ENCODE measurements around the gene SMIM8. TPM values are rescaled to one million over a fixed set of nuclear protein-coding genes. Genes with fewer than 3 reads are reported as not detected.

SMIM8 gene
- polyA plus RNA-seq = 1 to 10 TPM; 2.8 to 4.0 TPM

- H3K9me3 ChIP-seq (ENCODE audit: control insufficient read depth in 2 of 2, insufficient read depth in 1 of 2, low read depth in 1 of 2, low read length in 1 of 2) = no peaks in the 10 kb centered on the region
- WGBS, 2 donors = 0 to 1% methylated on average over 45 to 60 of the region's 60 CpGs
- no peaks in the 10 kb centered on the region for H3K36me3 ChIP-seq (ENCODE audit: control insufficient read depth in 2 of 2, insufficient read depth in 2 of 2, low read length in 1 of 2)
- no peaks in the 10 kb centered on the region for H3K27me3 ChIP-seq (ENCODE audit: control insufficient read depth in 1 of 2, insufficient read depth in 2 of 2, low read length in 2 of 2)
- H3K4me3 ChIP-seq (ENCODE audit: low read depth in 1 of 2, low read length in 2 of 2) = peak within 1 kb of the TSS; percentile 83 to 92
- peak within 1 kb of the TSS; percentile 58 to 72 for H3K27ac ChIP-seq (ENCODE audit: low read depth in 2 of 2, low read length in 1 of 2)
- H3K4me1 ChIP-seq (ENCODE audit: control insufficient read depth in 2 of 2, insufficient read depth in 2 of 2, low read length in 1 of 2) = no peaks in the 10 kb centered on the region
Measured at GRCh38 chr6:87322304-87323212, at the start of gene SMIM8. TSS of gene SMIM8 (plus strand) at chr6:87322588. CDS start at chr6:87337032, 14,444 bp downstream.

GRCh38 chr6:87274660-87275274 lies 47.6 kb upstream of the SMIM8 start:
- H3K4me3 ChIP-seq (ENCODE audit: low read depth in 1 of 2, low read length in 2 of 2) = no peak overlapping the region
- H3K27ac ChIP-seq (ENCODE audit: low read depth in 2 of 2, low read length in 1 of 2) = no peak overlapping the region
- no peaks in the 10 kb centered on the region for H3K36me3 ChIP-seq (ENCODE audit: control insufficient read depth in 2 of 2, insufficient read depth in 2 of 2, low read length in 1 of 2)
- no peaks in the 10 kb centered on the region for H3K9me3 ChIP-seq (ENCODE audit: control insufficient read depth in 2 of 2, insufficient read depth in 1 of 2, low read depth in 1 of 2, low read length in 1 of 2)
- no peaks in the 10 kb centered on the region for H3K27me3 ChIP-seq (ENCODE audit: control insufficient read depth in 1 of 2, insufficient read depth in 2 of 2, low read length in 2 of 2)
- 56 to 77% methylated on average over 7 of the region's 7 CpGs for WGBS, 2 donors
- no peaks in the 10 kb centered on the region for H3K4me1 ChIP-seq (ENCODE audit: control insufficient read depth in 2 of 2, insufficient read depth in 2 of 2, low read length in 1 of 2)

- WGBS, 2 donors = 46 to 59% methylated on average over 1 of the region's 1 CpG
- Histone ChIP-seq H3K4me1 (ENCODE audit: control insufficient read depth in 2 of 2, insufficient read depth in 2 of 2, low read length in 1 of 2) (no peaks in the 10 kb centered on the region), H3K27ac (ENCODE audit: low read depth in 2 of 2, low read length in 1 of 2) (no peak overlapping the region), H3K9me3 (ENCODE audit: control insufficient read depth in 2 of 2, insufficient read depth in 1 of 2, low read depth in 1 of 2, low read length in 1 of 2) (no peaks in the 10 kb centered on the region), H3K36me3 (ENCODE audit: control insufficient read depth in 2 of 2, insufficient read depth in 2 of 2, low read length in 1 of 2) (no peaks in the 10 kb centered on the region), H3K27me3 (ENCODE audit: control insufficient read depth in 1 of 2, insufficient read depth in 2 of 2, low read length in 2 of 2) (no peaks in the 10 kb centered on the region), H3K4me3 (ENCODE audit: low read depth in 1 of 2, low read length in 2 of 2) (no peak overlapping the region)
Measured at GRCh38 chr6:87276624-87277023, 45.8 kb upstream of the SMIM8 start.

- Histone ChIP-seq H3K4me3 (ENCODE audit: low read depth in 1 of 2, low read length in 2 of 2) (no peak overlapping the region), H3K9me3 (ENCODE audit: control insufficient read depth in 2 of 2, insufficient read depth in 1 of 2, low read depth in 1 of 2, low read length in 1 of 2) (no peaks in the 10 kb centered on the region), H3K4me1 (ENCODE audit: control insufficient read depth in 2 of 2, insufficient read depth in 2 of 2, low read length in 1 of 2) (no peaks in the 10 kb centered on the region), H3K27ac (ENCODE audit: low read depth in 2 of 2, low read length in 1 of 2) (no peak overlapping the region), H3K27me3 (ENCODE audit: control insufficient read depth in 1 of 2, insufficient read depth in 2 of 2, low read length in 2 of 2) (no peaks in the 10 kb centered on the region), H3K36me3 (ENCODE audit: control insufficient read depth in 2 of 2, insufficient read depth in 2 of 2, low read length in 1 of 2) (no peaks in the 10 kb centered on the region)
Measured at GRCh38 chr6:87277123-87277522, 45.3 kb upstream of the SMIM8 start.

- Histone ChIP-seq H3K27ac (ENCODE audit: low read depth in 2 of 2, low read length in 1 of 2) (no peak overlapping the region), H3K27me3 (ENCODE audit: control insufficient read depth in 1 of 2, insufficient read depth in 2 of 2, low read length in 2 of 2) (no peaks in the 10 kb centered on the region), H3K4me1 (ENCODE audit: control insufficient read depth in 2 of 2, insufficient read depth in 2 of 2, low read length in 1 of 2) (no peaks in the 10 kb centered on the region), H3K36me3 (ENCODE audit: control insufficient read depth in 2 of 2, insufficient read depth in 2 of 2, low read length in 1 of 2) (no peaks in the 10 kb centered on the region), H3K4me3 (ENCODE audit: low read depth in 1 of 2, low read length in 2 of 2) (no peak overlapping the region), H3K9me3 (ENCODE audit: control insufficient read depth in 2 of 2, insufficient read depth in 1 of 2, low read depth in 1 of 2, low read length in 1 of 2) (no peaks in the 10 kb centered on the region)
- 54 to 56% methylated on average over 2 of the region's 2 CpGs for whole genome bisulfite sequencing, 2 donors
Measured at GRCh38 chr6:87279196-87279595, 43.2 kb upstream of the SMIM8 start.

- WGBS, 2 donors = 67 to 69% methylated on average over 1 of the region's 1 CpG
- no peaks in the 10 kb centered on the region for H3K27me3 ChIP-seq (ENCODE audit: control insufficient read depth in 1 of 2, insufficient read depth in 2 of 2, low read length in 2 of 2)
- H3K36me3 ChIP-seq (ENCODE audit: control insufficient read depth in 2 of 2, insufficient read depth in 2 of 2, low read length in 1 of 2) = no peaks in the 10 kb centered on the region
- H3K9me3 ChIP-seq (ENCODE audit: control insufficient read depth in 2 of 2, insufficient read depth in 1 of 2, low read depth in 1 of 2, low read length in 1 of 2) = no peaks in the 10 kb centered on the region
- H3K4me1 ChIP-seq (ENCODE audit: control insufficient read depth in 2 of 2, insufficient read depth in 2 of 2, low read length in 1 of 2) = no peaks in the 10 kb centered on the region
- H3K27ac ChIP-seq (ENCODE audit: low read depth in 2 of 2, low read length in 1 of 2) = no peak overlapping the region
- no peak overlapping the region for H3K4me3 ChIP-seq (ENCODE audit: low read depth in 1 of 2, low read length in 2 of 2)
Measured at GRCh38 chr6:87281426-87281825, 41.0 kb upstream of the SMIM8 start.

GRCh38 chr6:87282743-87283142 lies 39.6 kb upstream of the SMIM8 start:
- Histone ChIP-seq H3K9me3 (ENCODE audit: control insufficient read depth in 2 of 2, insufficient read depth in 1 of 2, low read depth in 1 of 2, low read length in 1 of 2) (no peaks in the 10 kb centered on the region), H3K4me3 (ENCODE audit: low read depth in 1 of 2, low read length in 2 of 2) (no peak overlapping the region), H3K27ac (ENCODE audit: low read depth in 2 of 2, low read length in 1 of 2) (no peak overlapping the region), H3K4me1 (ENCODE audit: control insufficient read depth in 2 of 2, insufficient read depth in 2 of 2, low read length in 1 of 2) (no peaks in the 10 kb centered on the region), H3K36me3 (ENCODE audit: control insufficient read depth in 2 of 2, insufficient read depth in 2 of 2, low read length in 1 of 2) (no peaks in the 10 kb centered on the region), H3K27me3 (ENCODE audit: control insufficient read depth in 1 of 2, insufficient read depth in 2 of 2, low read length in 2 of 2) (no peaks in the 10 kb centered on the region)
- WGBS, 2 donors = 76 to 77% methylated on average over 1 of the region's 1 CpG

GRCh38 chr6:87283461-87283860 lies 38.9 kb upstream of the SMIM8 start:
- Histone ChIP-seq H3K9me3 (ENCODE audit: control insufficient read depth in 2 of 2, insufficient read depth in 1 of 2, low read depth in 1 of 2, low read length in 1 of 2) (no peaks in the 10 kb centered on the region), H3K4me3 (ENCODE audit: low read depth in 1 of 2, low read length in 2 of 2) (no peak overlapping the region), H3K4me1 (ENCODE audit: control insufficient read depth in 2 of 2, insufficient read depth in 2 of 2, low read length in 1 of 2) (no peaks in the 10 kb centered on the region), H3K27ac (ENCODE audit: low read depth in 2 of 2, low read length in 1 of 2) (no peak overlapping the region), H3K36me3 (ENCODE audit: control insufficient read depth in 2 of 2, insufficient read depth in 2 of 2, low read length in 1 of 2) (no peaks in the 10 kb centered on the region), H3K27me3 (ENCODE audit: control insufficient read depth in 1 of 2, insufficient read depth in 2 of 2, low read length in 2 of 2) (no peaks in the 10 kb centered on the region)
- WGBS, 2 donors = 80 to 81% methylated on average over 3 of the region's 3 CpGs

GRCh38 chr6:87287251-87287650 lies 35.1 kb upstream of the SMIM8 start:
- no peaks in the 10 kb centered on the region for H3K36me3 ChIP-seq (ENCODE audit: control insufficient read depth in 2 of 2, insufficient read depth in 2 of 2, low read length in 1 of 2)
- WGBS, 2 donors = 82 to 83% methylated on average over 2 of the region's 2 CpGs

More at GRCh38 chr6:87287251-87287650, 35.1 kb upstream of the SMIM8 start:
- Histone ChIP-seq H3K4me3 (ENCODE audit: low read depth in 1 of 2, low read length in 2 of 2) (no peak overlapping the region), H3K27me3 (ENCODE audit: control insufficient read depth in 1 of 2, insufficient read depth in 2 of 2, low read length in 2 of 2) (no peaks in the 10 kb centered on the region), H3K27ac (ENCODE audit: low read depth in 2 of 2, low read length in 1 of 2) (no peak overlapping the region), H3K4me1 (ENCODE audit: control insufficient read depth in 2 of 2, insufficient read depth in 2 of 2, low read length in 1 of 2) (no peaks in the 10 kb centered on the region), H3K9me3 (ENCODE audit: control insufficient read depth in 2 of 2, insufficient read depth in 1 of 2, low read depth in 1 of 2, low read length in 1 of 2) (no peaks in the 10 kb centered on the region)

Measured in esophagus (tissue), 2 donors.